H1 (cell line): ENCODE results near the gene TBC1D22B. TPM values are rescaled to one million over a fixed set of nuclear protein-coding genes. Genes with fewer than 3 reads are reported as not detected.

ENCODE experiments used
- CTCF ChIA-PET: fragments of 300-600 bp; sonication (Branson Sonifier 250); formaldehyde crosslinking; loops from one replicate; lab custom pipeline; 2021; ENCODE audit not compliant: partially characterized antibody; lab: Charles Lee
- POLR2A ChIA-PET: fragments of 300-600 bp; sonication (Branson Sonifier 250); formaldehyde crosslinking; loops from one replicate; lab custom pipeline; 2021; ENCODE audit warnings: inconsistent platforms; ENCODE audit not compliant: partially characterized antibody; lab: Charles Lee
- DNase-seq, 2 experiments: peaks; one replicate each; pipeline versions ENCODE4 v3.0.0 to v3.0.0-alpha.2; 2010 to 2022; ENCODE audit warnings: low spot score in 2 of 2, low read depth in 1 of 2, mixed read lengths in 1 of 2
- FAIRE-seq: peaks from 2 replicates; lab custom pipeline; 2011; peaks lifted over from hg19 to GRCh38; lab: Jason Lieb, UNC
- H2AFZ ChIP-seq: 2 replicates; pipeline ENCODE4 v1.8.1; 2012; ENCODE audit warnings: low read length, inconsistent platforms
- H2AK5ac ChIP-seq: 2 replicates; pipeline ENCODE4 v1.6.1; 2013; ENCODE audit warnings: low read depth, low read length
- H2BK120ac ChIP-seq: replicated peaks from 2 replicates; pipeline ENCODE3; 2013; ENCODE audit warnings: low read depth, low read length, inconsistent platforms
- H2BK12ac ChIP-seq: 2 replicates; pipeline ENCODE4 v1.6.1; 2013; ENCODE audit warnings: low read depth, low read length
- H2BK15ac ChIP-seq: 2 replicates; pipeline ENCODE4 v1.6.1; 2013; ENCODE audit warnings: low read length
- H2BK20ac ChIP-seq: 2 replicates; pipeline ENCODE4 v1.6.1; 2013; ENCODE audit warnings: low read length
- H2BK5ac ChIP-seq: 2 replicates; pipeline ENCODE4 v1.6.1; 2013; ENCODE audit warnings: low read depth, low read length
- H3K14ac ChIP-seq: 2 replicates; pipeline ENCODE4 v1.6.1; 2013; ENCODE audit warnings: inconsistent platforms; ENCODE audit not compliant: insufficient read length
- H3K18ac ChIP-seq: 2 replicates; pipeline ENCODE4 v1.6.1; 2013; ENCODE audit warnings: low read length; ENCODE audit errors: extremely low read depth
- H3K23ac ChIP-seq: 2 replicates; pipeline ENCODE4 v1.6.1; 2013; ENCODE audit warnings: inconsistent platforms; ENCODE audit not compliant: insufficient read length
- H3K23me2 ChIP-seq: 2 replicates; pipeline ENCODE4 v1.6.1; 2013; ENCODE audit warnings: low read depth, low read length
- H3K27ac ChIP-seq: 2 replicates; pipeline ENCODE4 v1.6.1; 2011; ENCODE audit warnings: low read depth, low read length, inconsistent platforms
- H3K27me3 ChIP-seq, 4 experiments: replicated peaks in 1 of 4; 1 replicate in 1 of 4; 2 replicates in 3 of 4; pipeline versions ENCODE4 v1.6.1 to v1.8.1; 2011 to 2013; ENCODE audit warnings: low read length in 3 of 4, mild to moderate bottlenecking in 3 of 4, inconsistent platforms in 2 of 4, mixed read lengths in 2 of 4, moderate library complexity in 1 of 4; ENCODE audit not compliant: control insufficient read depth in 3 of 4, insufficient read depth in 3 of 4; ENCODE audit errors: extremely low read depth in 1 of 4
- H3K36me3 ChIP-seq, 4 experiments: 2 replicates each; pipeline versions ENCODE4 v1.6.1 to v1.8.1; 2011 to 2013; ENCODE audit warnings: mild to moderate bottlenecking in 4 of 4, low read length in 3 of 4, moderate library complexity in 2 of 4, control low read depth in 1 of 4, inconsistent platforms in 1 of 4; ENCODE audit not compliant: insufficient read depth in 4 of 4, control insufficient read depth in 2 of 4
- H3K4ac ChIP-seq: replicated peaks from 2 replicates; pipeline ENCODE3; 2013; ENCODE audit warnings: low read length, low read depth, mixed read lengths, inconsistent platforms; ENCODE audit not compliant: insufficient read length
- H3K4me1 ChIP-seq, 4 experiments: replicated peaks in 1 of 4; 1 replicate in 1 of 4; 2 replicates in 3 of 4; pipeline versions ENCODE4 v1.6.1 to v1.8.1; 2011 to 2013; ENCODE audit warnings: low read length in 3 of 4, inconsistent platforms in 2 of 4, mixed read lengths in 1 of 4; ENCODE audit not compliant: insufficient read depth in 4 of 4, control insufficient read depth in 3 of 4
- H3K4me2 ChIP-seq, 2 experiments: 2 replicates each; pipeline versions ENCODE4 v1.6.1 to v1.8.1; 2011 to 2013; ENCODE audit warnings: low read depth in 2 of 2, low read length in 2 of 2, control low read depth in 1 of 2, inconsistent platforms in 1 of 2, mild to moderate bottlenecking in 1 of 2; ENCODE audit not compliant: insufficient read depth in 1 of 2
- H3K4me3 ChIP-seq, 4 experiments: fragments of 200-600, 300-600 bp in 1 of 4; sonication (generic), shearing (Covaris generic), sonication (Bioruptor Twin) in 1 of 4; 2 replicates each; pipeline versions ENCODE4 v1.5.1 to v1.8.1; 2011 to 2016; ENCODE audit warnings: low read length in 4 of 4, low read depth in 3 of 4, control low read depth in 2 of 4, inconsistent platforms in 2 of 4, mild to moderate bottlenecking in 2 of 4, mixed read lengths in 1 of 4, moderate library complexity in 1 of 4; ENCODE audit not compliant: insufficient read depth in 2 of 4; ENCODE audit errors: extremely low read depth in 1 of 4
- H3K56ac ChIP-seq: replicated peaks from 2 replicates; pipeline ENCODE3; 2013; ENCODE audit warnings: low read depth, mild to moderate bottlenecking, mixed read lengths, low read length, inconsistent platforms; ENCODE audit not compliant: insufficient read length
- H3K79me1 ChIP-seq: 2 replicates; pipeline ENCODE4 v1.6.1; 2013; ENCODE audit warnings: low read depth, low read length, control low read depth
- H3K79me2 ChIP-seq, 2 experiments: 2 replicates each; pipeline versions ENCODE4 v1.6.1 to v1.8.1; 2012 to 2013; ENCODE audit warnings: low read length in 2 of 2, mild to moderate bottlenecking in 2 of 2, inconsistent platforms in 1 of 2; ENCODE audit not compliant: insufficient read depth in 2 of 2, control insufficient read depth in 1 of 2
- H3K9ac ChIP-seq, 4 experiments: replicated peaks in 1 of 4; 1 replicate in 1 of 4; 2 replicates in 3 of 4; pipeline versions ENCODE4 v1.6.1 to v1.8.1; 2011 to 2013; ENCODE audit warnings: low read depth in 3 of 4, low read length in 3 of 4, control low read depth in 2 of 4, mild to moderate bottlenecking in 2 of 4, moderate library complexity in 2 of 4, inconsistent platforms in 1 of 4; ENCODE audit errors: extremely low read depth in 1 of 4
- H3K9me3 ChIP-seq, 2 experiments: 2 replicates each; pipeline versions ENCODE4 v1.6.1 to v1.8.1; 2012 to 2013; ENCODE audit warnings: mild to moderate bottlenecking in 2 of 2, moderate library complexity in 2 of 2, control low read depth in 1 of 2, inconsistent platforms in 1 of 2, low read depth in 1 of 2, low read length in 1 of 2, mixed read lengths in 1 of 2; ENCODE audit not compliant: insufficient read depth in 2 of 2
- H4K20me1 ChIP-seq, 2 experiments: replicated peaks in 1 of 2; 2 replicates each; pipeline versions ENCODE3 to v1.8.1; 2011 to 2013; ENCODE audit warnings: inconsistent platforms in 2 of 2, low read length in 2 of 2, mild to moderate bottlenecking in 1 of 2; ENCODE audit not compliant: insufficient read depth in 2 of 2, control insufficient read depth in 1 of 2
- H4K5ac ChIP-seq: 2 replicates; pipeline ENCODE4 v1.6.1; 2013; ENCODE audit warnings: low read length, low read depth, mixed read lengths, inconsistent platforms; ENCODE audit not compliant: insufficient read length
- H4K8ac ChIP-seq: 2 replicates; pipeline ENCODE4 v1.8.0; 2013; ENCODE audit warnings: mild to moderate bottlenecking, moderate library complexity, low read length, inconsistent platforms; ENCODE audit not compliant: insufficient read depth; ENCODE audit errors: extremely low read depth
- H4K91ac ChIP-seq: replicated peaks from 2 replicates; pipeline ENCODE3; 2013; ENCODE audit warnings: low read length, mixed read lengths, inconsistent platforms; ENCODE audit not compliant: insufficient read length
- BCL11A ChIP-seq, 2 experiments: IDR thresholded peaks; one replicate each; pipeline ENCODE4 v1.6.1; 2011; ENCODE audit warnings: low read depth in 2 of 2, low read length in 2 of 2, mild to moderate bottlenecking in 2 of 2
- CTCF ChIP-seq, 3 experiments: IDR thresholded peaks; 1 replicate in 2 of 3; 2 replicates in 1 of 3; pipeline versions ENCODE4 v1.5.1 to v1.6.1; 2011; ENCODE audit warnings: low read length in 3 of 3, mild to moderate bottlenecking in 3 of 3, inconsistent platforms in 2 of 3, low read depth in 1 of 3, moderate library complexity in 1 of 3; ENCODE audit not compliant: insufficient read depth in 1 of 3; ENCODE audit errors: control extremely low read depth in 1 of 3
- EZH2 ChIP-seq: fragments of 200-600 bp; sonication (generic); IDR thresholded peaks from 2 replicates; pipeline ENCODE4 v1.7.1; 2012; ENCODE audit warnings: low read depth, mild to moderate bottlenecking, moderate library complexity, low read length, inconsistent platforms; ENCODE audit not compliant: severe bottlenecking
- FOSL1 ChIP-seq: IDR thresholded peaks from 2 replicates; pipeline ENCODE4 v1.6.1; 2011; ENCODE audit warnings: mild to moderate bottlenecking, low read depth, low read length, moderate library complexity; ENCODE audit not compliant: insufficient read depth
- NANOG ChIP-seq: IDR thresholded peaks from 2 replicates; pipeline ENCODE4 v1.6.1; 2011; ENCODE audit warnings: low read length, low read depth, mild to moderate bottlenecking, inconsistent platforms; ENCODE audit not compliant: insufficient read depth, poor library complexity, severe bottlenecking
- PHF8 ChIP-seq: fragments of 200-600 bp; sonication (generic); conservative IDR thresholded peaks from 2 replicates; pipeline ENCODE4 v1.7.1; 2012; ENCODE audit warnings: low read depth, mild to moderate bottlenecking, inconsistent platforms, low read length, moderate library complexity
- POLR2AphosphoS5 ChIP-seq: IDR thresholded peaks from 2 replicates; pipeline ENCODE4 v1.6.1; 2011; ENCODE audit warnings: low read depth, low read length
- SRF ChIP-seq: IDR thresholded peaks from 2 replicates; pipeline ENCODE4 v1.6.1; 2011; ENCODE audit warnings: mild to moderate bottlenecking, low read depth, low read length, moderate library complexity
- TAF7 ChIP-seq: optimal IDR thresholded peaks from 2 replicates; pipeline ENCODE3; 2011; ENCODE audit warnings: low read depth, mild to moderate bottlenecking, inconsistent platforms, low read length, moderate library complexity, borderline replicate concordance
- ZNF274 ChIP-seq: IDR thresholded peaks from 2 replicates; pipeline ENCODE4 v1.7.0; 2012; ENCODE audit warnings: low read length, borderline replicate concordance; ENCODE audit errors: extremely low read depth
- WGBS, 2 experiments: shearing (Covaris generic) in 1 of 2; methylation state at CpG; one replicate each; pipeline versions ENCODE4 v1.1.6 to v1.1.7; 2013 to 2015; ENCODE audit warnings: low lambda C conversion rate in 2 of 2, mixed read lengths in 2 of 2, inconsistent platforms in 1 of 2, low coverage in 1 of 2, missing lambda C conversion rate in 1 of 2; ENCODE audit not compliant: insufficient replicate concordance in 2 of 2, insufficient coverage in 1 of 2, insufficient read length in 1 of 2; ENCODE audit errors: extremely low coverage in 1 of 2, missing lambda C conversion rate in 1 of 2; 5-methylcytosine and 5-hydroxymethylcytosine counted together
- polyA plus RNA-seq, 7 experiments: library from polyadenylated mRNA; depleted of rRNA in 3 of 7; stranded (reverse) in 5 of 7; unstranded in 2 of 7; fragments of >200 nt in 5 of 7; fragments of 200-250 nt in 2 of 7; gene quantifications; 1 replicate in 5 of 7; 2 replicates in 1 of 7; 4 replicates in 1 of 7; pipeline versions ENCODE4 v1.2.1 to v1.2.3, GENCODE V29; 2011 to 2013; ENCODE audit warnings: missing spikeins in 2 of 7, mixed read lengths in 2 of 7
- total RNA-seq: library from RNA; stranded (reverse); fragmentation: NEBNext Ultra II Directional; extraction: Animal tissue kit (Norgen Biotek cat#: 25700); gene quantifications from 2 replicates; pipeline ENCODE4 v1.2.1, GENCODE V29; 2021

Gene TBC1D22B
- total and polyA plus RNA-seq, 2 of the 8 experiments (the other 6 are each of a cell fraction or from before 2014, with no cell fraction given), result 10.1 to 17.4 TPM

GRCh38 chr6:37241131-37241530 lies 16.4 kb upstream of the TBC1D22B start:
- H3K79me2 ChIP-seq, result no peaks in the 10 kb centered on the region
- H3K27me3 ChIP-seq, result no peaks in the 10 kb centered on the region
- H3K56ac ChIP-seq, result no peak overlapping the region
- H3K14ac ChIP-seq, result no peak overlapping the region
- no peak overlapping the region for H2BK5ac ChIP-seq
- H2BK15ac ChIP-seq, result no peak overlapping the region
- no peak overlapping the region for H2AK5ac ChIP-seq
- no peak overlapping the region for H3K18ac ChIP-seq
- no peaks in the 10 kb centered on the region for H3K9me3 ChIP-seq
- no peak overlapping the region for H3K9ac ChIP-seq
- FAIRE-seq (no peak), DNase-seq (no peak)
- no peak overlapping the region for H2BK120ac ChIP-seq
- no peak overlapping the region for H4K91ac ChIP-seq
- H3K4me3 ChIP-seq, result no peak overlapping the region
- H3K27ac ChIP-seq, result no peak overlapping the region
- no peak overlapping the region for H2BK20ac ChIP-seq
- no peaks in the 10 kb centered on the region for H3K79me1 ChIP-seq
- no peak overlapping the region for H3K23ac ChIP-seq
- H3K36me3 ChIP-seq, result no peaks in the 10 kb centered on the region
- no peaks in the 10 kb centered on the region for H4K20me1 ChIP-seq
- CTCF ChIA-PET, result no interaction called here
- 87% methylated on average over 6 of the region's 6 CpGs; no CpG with 5 or more reads in 1 of the 2 experiments for WGBS, 2 experiments
- H2AFZ ChIP-seq, result no peak overlapping the region
- no peak overlapping the region for H4K5ac ChIP-seq
- H3K23me2 ChIP-seq, result no peaks in the 10 kb centered on the region
- no peak overlapping the region for H3K4ac ChIP-seq
- H4K8ac ChIP-seq, result no peak overlapping the region
- H3K4me2 ChIP-seq, result no peak overlapping the region
- POLR2A ChIA-PET, result interaction anchor here (1.6 kb wide), 1 partner anchor 17 kb away, joined by 4 read pairs; the partner anchor contains the start of genes TBC1D22B and TMEM217
- no peak overlapping the region for H2BK12ac ChIP-seq
- no peaks in the 10 kb centered on the region for H3K4me1 ChIP-seq
- TF ChIP-seq ZNF274 (no peak), CTCF (IDR thresholded peaks at IDR 0.05; ENCODE audit: control extremely low read depth in 1 of 3, insufficient read depth in 1 of 3, low read depth in 1 of 3, low read length in 3 of 3) (no peak), SRF (no peak), BCL11A (IDR thresholded peaks at IDR 0.05; ENCODE audit: low read depth in 2 of 2, low read length in 2 of 2) (no peak), FOSL1 (no peak), TAF7 (no peak), PHF8 (no peak), NANOG (no peak), POLR2AphosphoS5 (no peak), EZH2 (no peak)
